ENCODE data around the gene KCNQ5.
"Not testable (repeated sequence)": the region's sequence is repeated elsewhere in the genome, so short reads cannot be mapped to it uniquely, and the experiment has no call there.

Gene KCNQ5

DNA sequence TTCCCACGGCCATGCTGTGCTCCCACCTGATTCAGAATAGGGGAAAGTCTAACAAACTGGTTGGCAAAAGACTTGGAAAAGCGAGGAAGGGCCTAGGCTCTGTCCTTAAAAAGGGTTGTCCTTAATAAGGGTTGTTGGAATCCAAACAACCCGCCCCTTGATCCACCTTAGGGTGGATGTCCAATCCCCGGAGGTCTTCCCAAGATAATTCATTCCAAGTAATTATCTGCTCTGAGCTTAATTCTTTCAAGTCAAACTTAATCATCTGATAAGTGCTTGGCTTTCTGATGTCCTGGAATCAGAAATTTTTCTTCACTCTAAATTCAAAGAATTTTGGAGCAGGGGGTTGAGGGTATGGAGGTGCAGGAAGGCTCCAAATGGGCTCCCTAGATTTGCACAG, 603.5 kb downstream of the KCNQ5 start, which contains the start of gene KHDC1L:
TSS of gene KHDC1L (minus strand) at position 101 of the 400 bp plus-strand sequence. CDS start at position 13, 88 bp downstream.
- DNase-seq = no peak

DNA sequence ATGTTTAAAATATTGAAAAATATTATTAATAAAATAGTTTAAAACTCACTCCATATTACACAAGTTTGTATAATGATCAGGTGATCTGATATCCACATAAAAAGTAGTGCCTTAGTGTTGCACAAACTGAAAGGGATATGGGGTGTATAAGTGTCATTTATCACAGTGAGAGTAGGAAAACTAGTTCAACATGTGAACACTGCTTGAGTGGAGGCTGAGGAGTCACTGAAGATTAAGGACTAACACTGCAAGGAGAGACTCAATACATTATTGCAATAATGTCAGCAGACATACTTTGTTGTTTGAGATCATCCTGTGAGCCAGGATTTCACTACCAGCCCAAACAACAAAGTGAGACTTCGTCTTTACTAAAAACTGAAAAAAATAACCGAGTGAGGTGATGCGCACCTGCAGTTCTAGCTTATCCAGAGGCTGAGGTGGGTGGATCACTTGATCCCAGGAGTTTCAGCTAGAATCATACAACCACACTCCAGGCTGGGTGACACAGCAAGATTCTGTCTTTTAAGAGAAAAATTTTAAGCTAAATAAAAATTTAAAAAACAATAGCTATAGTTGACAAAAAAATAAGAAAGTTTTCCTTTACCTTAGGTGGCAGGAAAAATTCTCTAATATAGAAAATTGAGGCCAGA, 605.9 kb downstream of the KCNQ5 start:
- no peak for DNase-seq

DNA sequence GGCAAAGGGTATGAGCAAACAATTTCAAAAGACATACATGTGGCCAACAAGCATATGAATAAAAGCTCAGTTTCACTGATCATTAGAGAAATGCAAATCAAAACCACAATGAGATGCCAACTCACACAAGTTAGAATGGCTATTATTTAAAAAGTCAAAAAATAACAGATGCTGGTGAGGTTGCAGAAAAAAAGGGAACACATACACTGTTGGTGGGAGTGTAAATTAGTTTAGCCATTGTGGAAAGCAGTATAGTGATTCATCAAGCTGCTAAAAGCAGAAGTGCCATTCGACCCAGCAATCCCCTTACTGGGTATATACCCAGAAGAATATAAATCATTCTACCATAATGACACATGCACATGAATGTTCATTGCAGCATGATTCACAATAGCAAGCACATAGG, 610.1 kb downstream of the KCNQ5 start:
- no peak for DNase-seq

DNA sequence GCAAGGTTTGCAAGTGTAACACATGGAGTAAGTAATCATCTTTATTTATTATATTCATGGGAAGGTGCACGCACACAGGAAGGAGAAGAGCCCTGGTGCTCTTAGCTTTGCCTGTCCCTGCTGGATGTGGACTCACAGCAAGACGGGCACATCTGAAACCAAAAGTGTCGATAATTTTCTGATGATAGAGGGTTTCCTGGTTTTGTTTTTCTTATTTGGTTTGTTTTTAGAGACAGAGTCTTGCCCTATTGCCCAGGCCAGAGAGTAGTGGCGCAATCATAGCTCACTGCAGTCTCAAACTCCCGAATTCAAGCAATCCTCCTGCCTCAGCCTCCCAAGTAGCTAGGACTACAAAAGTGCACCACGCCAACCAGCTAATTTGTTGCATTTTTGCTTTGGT, 611.2 kb downstream of the KCNQ5 start:
- no peak for DNase-seq

DNA sequence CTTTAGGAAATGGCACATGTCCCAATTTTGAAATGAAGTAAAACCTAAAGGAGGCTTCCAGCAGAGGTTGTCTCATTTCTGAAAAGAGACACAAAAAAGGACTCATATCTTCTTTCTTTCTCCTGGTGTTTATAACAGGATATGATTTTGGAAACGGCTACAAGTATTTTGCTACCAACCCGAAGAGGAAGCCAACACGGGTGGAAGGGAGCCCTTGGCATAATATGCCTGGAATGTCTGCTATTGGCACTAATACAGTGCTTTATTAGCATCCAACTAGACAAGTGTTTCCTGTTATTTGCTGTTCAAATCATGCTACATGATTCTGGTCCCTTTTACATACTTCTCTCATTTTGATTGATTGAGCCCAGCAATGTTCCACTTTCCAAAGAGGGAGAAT, 612.1 kb downstream of the KCNQ5 start:
- not testable (repeated sequence) for DNase-seq

DNA sequence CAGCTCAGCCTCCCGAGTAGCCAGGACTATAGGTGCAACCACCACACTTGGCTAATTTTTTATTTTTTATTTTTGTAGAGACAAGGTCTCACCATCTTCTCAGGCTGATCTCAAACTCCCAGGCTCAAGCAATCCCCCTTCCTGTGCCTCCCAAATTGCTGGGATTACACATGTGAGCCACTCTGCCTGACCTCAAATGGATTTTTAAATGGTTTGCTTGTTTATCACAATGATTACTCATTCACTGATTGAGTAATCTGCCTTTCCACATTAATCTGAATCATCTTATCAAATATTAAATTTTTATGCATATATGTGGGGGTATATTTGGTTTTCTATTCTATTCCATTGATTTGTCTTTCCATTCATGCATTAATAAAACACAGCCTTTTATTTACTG, 612.9 kb downstream of the KCNQ5 start:
- no peak for DNase-seq

DNA sequence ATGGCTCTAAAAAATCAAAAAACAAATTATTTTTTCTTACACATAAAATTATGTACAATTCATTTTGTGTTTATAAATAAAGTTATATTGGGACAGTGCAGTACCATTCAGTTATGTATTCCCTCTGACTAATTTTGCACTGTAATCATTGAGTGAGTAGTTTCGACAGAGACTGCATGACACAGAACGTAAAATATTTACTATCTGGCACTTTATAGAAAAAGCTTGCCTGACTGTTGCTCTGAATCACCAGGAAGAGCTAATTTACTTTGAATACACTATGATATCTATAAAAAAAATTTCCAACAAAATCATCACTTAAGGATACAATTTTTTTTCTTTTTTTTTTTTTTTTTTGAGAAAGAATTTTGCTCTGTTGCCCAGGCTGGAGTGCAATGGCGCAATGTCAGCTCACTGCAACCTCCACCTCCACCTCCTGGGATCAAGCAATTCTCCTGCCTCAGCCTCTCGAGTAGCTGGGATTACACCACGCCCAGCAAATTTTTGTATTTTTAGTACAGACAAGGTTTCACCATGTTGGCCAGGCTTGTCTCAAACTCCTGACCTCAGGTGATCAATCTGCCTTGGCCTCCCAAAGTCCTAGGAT, 614.4 kb downstream of the KCNQ5 start:
- no peak for DNase-seq

DNA sequence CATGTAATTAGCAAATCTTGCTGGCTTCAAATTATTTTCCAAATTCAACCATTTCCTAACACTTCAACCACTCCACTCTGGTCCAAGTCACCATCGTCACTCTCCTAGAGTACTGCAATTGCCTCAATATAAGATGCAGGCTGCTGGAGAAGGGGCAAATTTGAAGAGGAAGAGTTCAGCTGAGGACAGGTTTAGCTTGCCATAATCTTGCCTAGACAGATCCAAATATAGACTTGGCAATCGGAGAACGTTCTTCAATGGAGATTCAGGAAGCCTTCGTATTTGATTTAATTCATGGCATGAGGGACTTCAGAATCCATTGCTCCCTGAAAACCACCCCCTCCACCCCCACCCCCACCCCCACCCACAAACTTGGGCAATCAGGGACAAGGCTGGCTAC, 618.9 kb downstream of the KCNQ5 start:
- no peak for DNase-seq

DNA sequence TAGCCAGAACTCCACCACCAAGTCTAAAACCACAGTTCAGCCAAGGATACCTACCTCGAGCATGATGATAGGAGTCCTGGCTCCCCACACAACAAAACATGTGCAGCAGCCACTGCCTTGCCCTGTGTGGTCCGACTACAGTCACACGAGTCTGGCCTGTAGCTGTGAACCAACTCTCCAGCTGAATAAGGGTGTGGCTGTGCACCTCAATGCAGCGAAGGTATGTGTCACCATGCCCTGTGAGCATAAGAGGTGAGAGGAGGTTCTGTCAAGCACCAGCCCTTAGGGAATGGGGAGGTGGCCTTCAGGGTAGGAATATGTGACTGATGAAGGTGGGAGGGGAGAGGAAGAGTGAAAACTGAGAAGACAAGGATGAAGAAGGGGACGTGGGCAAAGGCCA, 620.1 kb downstream of the KCNQ5 start:
- DNase-seq = no peak

Data from right hindlimb (tissue), 1 donor.